GM18499 (cell line): ENCODE data around the gene MCTP1.

ENCODE experiments used
- ATAC-seq: cut with Tn5 transposase; IDR thresholded peaks from one replicate; pipeline ENCODE4 v1.9.1; 2021; ENCODE audit warnings: moderate number of reproducible peaks; ENCODE audit not compliant: insufficient read depth, unreplicated experiment

The MCTP1 gene

DNA sequence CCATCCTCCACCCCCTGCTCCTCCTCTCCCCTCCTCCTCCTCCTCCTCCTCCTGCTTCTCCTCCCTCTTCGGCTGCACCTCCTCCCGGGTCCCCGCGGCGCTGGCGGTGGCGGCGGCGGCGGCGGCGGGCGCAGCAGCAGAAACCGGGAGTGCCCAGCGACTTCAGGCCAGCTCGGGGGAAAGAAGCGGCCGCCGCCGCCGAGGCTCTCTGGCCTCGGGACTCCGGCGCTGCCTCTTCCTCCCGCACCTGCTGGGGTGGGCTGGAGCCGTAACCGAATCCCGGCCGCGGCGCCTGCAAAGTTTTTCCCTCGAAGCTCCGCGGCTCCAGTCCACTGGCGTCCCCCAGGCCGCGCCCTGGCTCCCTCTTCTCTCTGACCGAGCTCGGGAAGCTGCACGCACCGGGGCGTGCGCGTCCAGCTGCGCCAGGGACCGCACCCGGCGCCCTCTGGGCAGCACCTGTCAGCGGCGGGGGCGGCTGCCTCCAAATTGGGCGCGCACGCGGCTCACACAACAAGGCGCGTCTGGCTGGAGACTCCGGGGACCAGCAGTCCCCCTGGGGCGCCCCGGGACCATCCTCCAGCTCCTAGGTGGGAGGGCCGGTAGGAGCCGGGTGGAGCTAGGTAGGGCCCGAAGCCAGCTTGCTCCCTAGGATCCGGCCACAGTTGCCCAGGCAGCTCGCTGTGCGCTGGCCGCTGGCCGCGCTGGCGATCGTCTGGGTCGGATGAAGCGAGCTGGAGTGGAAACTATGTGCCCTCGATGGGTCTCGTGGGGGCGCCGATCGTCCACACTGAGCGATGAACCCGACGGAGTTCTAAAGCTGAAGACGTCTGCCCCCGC lies at the start of gene MCTP1:
TSS of gene MCTP1 (minus strand) at position 523 of the 837 bp plus-strand sequence.
- no peak for ATAC-seq

GRCh38 chr5:95332158-95332557 lies 47.3 kb upstream of the MCTP1 start:
- ATAC-seq: no peak

DNA sequence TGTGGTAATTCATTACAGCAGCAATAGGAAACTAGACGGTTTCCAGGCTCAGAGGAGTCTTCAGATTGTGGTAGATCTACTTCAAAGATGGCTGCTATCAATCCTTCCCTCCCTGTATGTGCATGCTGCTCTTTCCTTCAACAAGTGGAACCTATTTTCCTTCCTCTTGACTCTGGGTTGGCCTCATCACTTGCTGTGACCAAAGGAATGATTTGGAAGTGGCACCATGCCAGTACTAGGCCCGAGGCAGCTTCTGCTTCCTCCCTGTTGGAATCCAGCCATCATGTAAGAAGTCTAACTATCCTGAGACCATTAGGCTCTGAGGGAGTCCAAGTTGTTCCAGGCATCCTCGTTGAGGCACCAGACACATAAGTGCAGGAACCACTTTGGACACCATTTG lies 46.5 kb upstream of the MCTP1 start:
- ATAC-seq: no peak

DNA sequence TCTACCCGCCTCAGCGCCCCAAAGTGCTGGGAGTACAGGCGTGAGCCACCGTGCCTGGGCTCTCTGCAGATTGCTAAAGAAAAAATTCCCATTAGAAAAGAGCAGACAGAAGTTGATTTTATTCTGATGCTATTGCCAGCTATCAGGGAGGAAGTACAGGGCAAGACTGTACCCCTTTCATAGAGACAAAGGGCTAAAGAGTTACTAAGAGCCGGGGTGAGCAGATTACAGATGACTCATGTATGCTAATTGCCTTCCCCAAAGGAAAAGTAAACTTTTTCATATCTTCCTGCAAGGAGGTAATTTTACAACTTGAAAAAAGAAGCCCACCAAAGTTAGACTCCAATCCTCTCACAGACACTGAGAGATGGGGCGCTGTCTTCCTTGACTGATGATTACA lies 42.3 kb upstream of the MCTP1 start:
- no peak for ATAC-seq

DNA sequence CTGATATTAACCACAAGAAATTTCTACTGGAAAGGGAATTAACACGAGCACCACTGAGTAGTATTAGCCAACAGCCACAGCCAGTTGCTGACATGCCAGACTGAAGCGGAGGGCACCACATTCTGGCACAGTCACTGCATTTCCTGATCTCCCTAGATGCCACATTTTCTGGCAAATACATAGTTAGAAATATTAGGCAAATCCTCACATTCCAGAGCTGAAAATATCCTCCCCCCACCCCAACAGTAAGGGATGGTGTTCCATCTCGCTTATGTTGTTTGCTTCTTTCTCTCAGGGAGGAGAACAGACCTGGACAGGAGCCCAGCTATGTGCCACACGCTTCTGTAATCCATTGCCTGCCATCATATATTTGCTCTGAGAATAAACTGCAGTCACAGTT lies 32.8 kb upstream of the MCTP1 start:
- no peak for ATAC-seq

GRCh38 chr5:95317085-95317484 lies 32.2 kb upstream of the MCTP1 start:
- ATAC-seq: no peak

- ATAC-seq: no peak
Measured at GRCh38 chr5:95304711-95305110, 19.8 kb upstream of the MCTP1 start.

DNA sequence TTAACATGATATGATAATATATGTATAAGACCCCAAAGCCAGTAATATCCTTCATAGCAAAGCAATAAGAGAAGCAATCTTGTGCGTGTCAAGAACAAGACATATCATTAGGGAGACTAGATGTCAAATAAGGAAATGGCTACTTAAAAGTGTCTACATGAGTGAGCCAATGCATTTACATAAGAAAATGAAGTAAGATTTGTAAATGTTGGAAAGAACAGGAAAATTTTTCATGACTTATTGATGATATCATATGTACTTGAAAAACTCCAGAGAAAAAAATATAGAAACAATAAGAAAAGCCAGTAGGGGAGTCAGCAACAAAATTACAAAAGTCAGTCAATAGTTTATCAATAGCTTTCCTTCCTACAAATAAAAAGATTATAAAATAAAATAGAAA lies 13.8 kb upstream of the MCTP1 start:
- ATAC-seq: no peak

DNA sequence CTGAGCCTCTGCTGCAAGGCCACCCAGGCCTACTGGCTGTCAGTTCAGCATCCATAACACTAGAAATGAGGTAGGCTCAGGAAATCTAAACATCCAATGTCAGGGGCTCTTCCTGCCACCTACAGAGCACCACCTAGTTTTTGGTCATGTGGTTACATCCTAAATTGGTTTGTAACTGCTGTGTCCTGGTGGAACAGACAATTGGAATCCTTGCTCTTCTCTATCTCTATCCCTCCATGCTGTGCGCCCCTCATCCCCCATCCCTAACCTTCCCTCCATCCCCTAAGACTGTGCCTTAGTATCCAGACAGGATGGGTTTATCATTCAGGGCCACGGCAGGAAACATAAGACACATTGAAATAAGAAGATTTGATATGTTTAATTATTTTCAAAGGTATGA lies 11.4 kb upstream of the MCTP1 start:
- no peak for ATAC-seq

DNA sequence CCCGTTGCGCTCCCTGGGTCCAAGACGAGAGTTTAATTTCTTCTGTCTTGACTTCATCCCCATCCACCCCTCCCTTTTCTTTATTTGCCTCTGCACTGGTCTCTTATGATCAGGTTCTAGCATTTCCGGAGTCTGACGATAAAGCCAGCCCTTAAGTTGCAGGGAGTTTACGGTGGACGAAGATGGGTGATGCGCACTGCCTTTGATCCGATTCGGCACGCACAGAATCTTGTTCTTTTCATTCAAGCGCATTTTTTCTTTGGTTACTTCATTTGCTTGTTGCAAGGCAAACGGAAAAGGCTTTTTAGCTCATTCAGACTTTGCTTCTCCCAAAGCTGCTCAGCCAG lies 488 bp upstream of the MCTP1 start:
- ATAC-seq: no peak

DNA sequence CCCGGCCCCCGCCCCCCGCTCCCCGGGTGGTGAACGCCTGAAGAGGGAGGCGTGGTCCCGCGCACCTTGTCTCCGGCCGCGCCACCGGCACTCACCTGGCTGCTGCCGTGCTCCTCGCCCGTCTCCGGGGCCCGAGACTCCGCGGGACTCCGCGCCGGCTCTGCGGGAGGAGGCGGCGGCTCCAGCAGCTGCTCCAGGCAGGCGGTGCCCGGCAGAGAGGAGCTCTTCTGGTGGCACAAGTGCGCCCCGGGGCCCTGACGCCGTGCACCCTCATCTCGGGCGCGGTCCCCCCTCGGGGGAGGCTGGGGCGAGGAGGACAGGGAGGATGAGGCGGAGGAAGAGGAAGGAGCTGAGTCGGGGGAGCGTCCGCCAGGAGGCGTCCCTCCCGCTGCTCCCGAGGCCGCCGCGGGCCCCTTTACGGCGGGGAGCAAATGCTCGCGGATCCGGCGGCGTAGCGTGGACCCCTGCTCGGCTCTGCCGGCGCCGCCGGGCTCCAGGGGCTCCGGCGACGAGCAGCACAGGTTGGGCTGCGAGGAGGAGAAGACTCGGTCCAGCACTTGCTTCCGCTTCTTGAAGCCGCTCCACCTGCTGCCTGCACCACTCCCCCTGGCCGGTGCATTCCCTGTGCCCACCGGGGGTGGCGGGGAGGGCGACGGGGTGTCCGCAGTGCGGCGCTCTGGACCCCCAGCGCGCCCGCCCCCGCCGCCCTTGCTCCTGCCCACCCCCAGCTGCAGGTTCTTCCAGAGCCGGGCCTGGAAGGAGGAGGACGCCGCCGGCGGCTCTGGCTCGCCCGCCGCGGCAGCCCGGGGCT lies 928 bp downstream of the MCTP1 start:
- ATAC-seq: no peak

- ATAC-seq: no peak
Measured at GRCh38 chr5:95283022-95283615, 1.8 kb downstream of the MCTP1 start.

DNA sequence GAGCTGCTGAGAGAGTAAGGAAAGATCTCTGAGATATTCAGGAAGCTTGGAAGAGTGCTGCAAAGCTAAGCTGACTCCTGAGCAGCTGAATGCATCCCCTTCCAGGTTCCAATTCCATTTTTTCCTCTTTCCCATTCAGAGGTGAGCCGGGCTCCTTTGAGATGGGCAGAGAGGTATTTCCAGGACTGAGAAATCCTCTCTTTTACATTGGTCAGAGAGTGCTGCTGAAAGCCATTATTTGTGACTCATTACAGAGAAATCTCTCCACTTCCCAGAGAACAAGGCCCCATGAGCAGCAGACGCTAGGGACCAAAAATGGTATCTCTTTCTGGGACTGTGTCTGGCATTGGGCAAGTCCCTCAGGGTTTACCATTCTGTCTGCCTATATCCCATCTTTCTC lies 3.7 kb downstream of the MCTP1 start:
- ATAC-seq: no peak

- no peak for ATAC-seq
Measured at GRCh38 chr5:95280401-95281095, 4.3 kb downstream of the MCTP1 start.

DNA sequence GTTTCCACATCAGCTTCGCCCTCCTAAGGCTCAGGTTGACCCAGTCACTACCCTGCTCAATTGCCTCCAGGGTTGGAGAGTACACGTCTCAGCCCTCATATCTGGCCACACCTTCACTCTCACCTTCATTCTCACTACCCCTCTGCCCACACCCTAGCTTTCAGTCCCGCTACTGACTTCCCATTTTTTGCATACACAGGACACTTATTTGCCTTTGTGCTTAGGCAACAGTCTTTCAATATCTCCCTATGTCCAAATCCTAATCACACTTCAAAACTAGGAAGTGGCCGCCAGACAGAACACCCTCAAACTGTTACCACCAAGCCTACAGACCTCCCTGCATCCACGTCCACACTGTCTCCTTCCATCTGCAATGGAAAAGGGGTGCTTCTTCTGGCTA lies 10.9 kb downstream of the MCTP1 start:
- no peak for ATAC-seq

DNA sequence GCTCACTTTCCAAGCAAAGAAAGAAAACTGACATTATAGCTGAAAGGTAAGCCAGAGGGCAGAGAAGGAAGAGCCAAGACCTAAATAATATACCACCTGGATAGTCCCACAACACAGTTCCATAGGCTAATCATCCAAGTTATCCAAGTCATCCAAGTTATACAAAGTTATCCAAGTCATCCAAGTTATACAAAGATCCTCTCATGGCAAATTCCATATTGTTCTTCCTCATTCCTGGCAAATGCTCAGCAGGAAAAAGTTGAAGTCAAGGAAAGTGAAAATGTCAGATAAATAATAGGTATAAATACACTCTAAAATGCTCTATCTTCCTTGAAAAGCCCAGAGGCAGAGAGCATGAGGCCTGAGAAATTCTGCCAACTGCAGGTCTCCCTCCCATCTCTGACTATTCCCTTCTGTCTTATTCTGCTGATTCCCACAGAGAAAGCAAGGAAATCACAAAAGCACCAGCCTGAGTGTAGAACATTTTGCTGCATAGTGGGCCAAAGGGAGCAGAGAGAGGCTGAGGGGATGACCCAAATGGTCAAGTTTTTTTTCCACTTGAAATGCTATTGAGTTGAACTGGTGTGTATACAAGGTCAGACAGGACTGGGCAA lies 12.5 kb downstream of the MCTP1 start:
- no peak for ATAC-seq

GRCh38 chr5:95262933-95263660 lies 21.8 kb downstream of the MCTP1 start:
- ATAC-seq: no peak

- no peak for ATAC-seq
Measured at GRCh38 chr5:95261437-95262175, 23.3 kb downstream of the MCTP1 start.

- ATAC-seq: no peak
Measured at GRCh38 chr5:95256991-95257390, 27.9 kb downstream of the MCTP1 start.
